Smooth muscle cell (in vitro differentiated cells): ENCODE measurements around the gene CYP4F11. TPM values are rescaled to one million over a fixed set of nuclear protein-coding genes. Genes with fewer than 3 reads are reported as not detected.

Source experiments
- DNase-seq: peaks from one replicate; lab custom pipeline; 2025; ENCODE audit not compliant: unreplicated experiment; lab: John Stamatoyannopoulos, UW
- H2AFZ ChIP-seq: fragments of 200-600 bp; sonication (generic); 2 replicates; pipeline ENCODE4 v1.6.0; 2016; ENCODE audit warnings: antibody characterized with exemption, low read depth, mild to moderate bottlenecking
- H3F3A ChIP-seq: fragments of 200-600 bp; sonication (generic); 2 replicates; pipeline ENCODE4 v1.6.0; 2017; ENCODE audit warnings: antibody characterized with exemption, low read depth
- H3K27ac ChIP-seq: fragments of 200-600 bp; sonication (generic); 2 replicates; pipeline ENCODE4 v1.5.1; 2016; ENCODE audit warnings: low read depth, mild to moderate bottlenecking
- H3K27me3 ChIP-seq: fragments of 200-600 bp; sonication (generic); 2 replicates; pipeline ENCODE4 v1.6.1; 2016; ENCODE audit warnings: low read depth, mild to moderate bottlenecking
- H3K36me3 ChIP-seq: fragments of 200-600 bp; sonication (generic); 2 replicates; pipeline ENCODE4 v1.5.1; 2016; ENCODE audit warnings: low read depth
- H3K4me1 ChIP-seq: fragments of 200-600 bp; sonication (generic); 2 replicates; pipeline ENCODE4 v1.5.1; 2016; ENCODE audit warnings: low read depth
- H3K4me2 ChIP-seq: fragments of 200-600 bp; sonication (generic); 2 replicates; pipeline ENCODE4 v1.6.0; 2016; ENCODE audit warnings: mild to moderate bottlenecking
- H3K4me3 ChIP-seq: fragments of 200-600 bp; sonication (generic); 2 replicates; pipeline ENCODE4 v1.5.1; 2016; ENCODE audit warnings: mild to moderate bottlenecking
- H3K79me2 ChIP-seq: fragments of 200-600 bp; sonication (generic); 2 replicates; pipeline ENCODE4 v1.6.0; 2016; ENCODE audit warnings: low read depth, mild to moderate bottlenecking
- H3K9ac ChIP-seq: fragments of 200-600 bp; sonication (generic); 2 replicates; pipeline ENCODE4 v1.6.0; 2016; ENCODE audit warnings: low read depth
- H3K9me3 ChIP-seq: fragments of 200-600 bp; sonication (generic); replicated peaks from 2 replicates; pipeline ENCODE4 v1.5.1; 2016; ENCODE audit warnings: low read depth
- H4K20me1 ChIP-seq: fragments of 200-600 bp; sonication (generic); 2 replicates; pipeline ENCODE4 v1.6.0; 2016; ENCODE audit warnings: low read depth
- CTCF ChIP-seq: fragments of 200-600 bp; sonication (generic); IDR thresholded peaks from 2 replicates; pipeline ENCODE4 v1.5.1; 2017; ENCODE audit warnings: borderline replicate concordance, mild to moderate bottlenecking, antibody characterized with exemption; ENCODE audit not compliant: insufficient read depth, poor library complexity, severe bottlenecking
- WGBS: methylation state at CpG from one replicate; pipeline ENCODE4 v1.1.7; 2016; ENCODE audit warnings: low lambda C conversion rate; 5-methylcytosine and 5-hydroxymethylcytosine counted together
- polyA plus RNA-seq: library from polyadenylated mRNA; unstranded; fragments of >200 nt; fragmentation: Nextera tagmentation; extraction: Ambion mirVana; gene quantifications from 2 replicates; pipeline ENCODE4 v1.2.1, GENCODE V29; 2016
- total RNA-seq: library from RNA; depleted of rRNA; stranded (reverse); fragments of >200 nt; gene quantifications from 2 replicates; pipeline ENCODE4 v1.2.3, GENCODE V29; 2014

The CYP4F11 gene
- total and polyA plus RNA-seq, 2 experiments from 2014 or later: not detected

DNA sequence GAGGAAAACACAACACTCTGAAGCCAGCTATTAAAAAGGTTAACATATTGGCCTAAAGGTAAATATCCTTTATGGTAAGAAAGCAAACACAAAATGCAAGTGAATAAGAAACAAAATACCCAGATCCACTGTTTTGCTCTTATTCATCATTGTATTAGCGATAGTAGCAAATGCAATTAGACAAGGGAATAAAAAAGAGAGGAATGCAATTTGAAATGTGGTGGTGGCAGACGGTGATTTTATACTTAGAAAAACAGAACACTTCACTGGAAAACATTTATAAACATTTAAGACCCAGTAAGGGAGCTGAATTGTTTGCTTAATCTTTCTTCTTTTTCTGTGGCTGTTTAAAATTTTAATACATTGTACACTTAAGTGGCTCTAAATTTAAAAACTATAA, 19.2 kb downstream of the CYP4F11 start:
- 78% methylated on average over 2 of the region's 2 CpGs for WGBS
- H3K4me3 ChIP-seq: no peak overlapping the region
- H3F3A ChIP-seq: no peaks in the 10 kb centered on the region
- H3K9ac ChIP-seq: no peak overlapping the region
- no peak for TF ChIP-seq CTCF
- no peak overlapping the region for H3K4me2 ChIP-seq
- no peak overlapping the region for H2AFZ ChIP-seq
- no peaks in the 10 kb centered on the region for H4K20me1 ChIP-seq
- no peaks in the 10 kb centered on the region for H3K79me2 ChIP-seq
- no peaks in the 10 kb centered on the region for H3K36me3 ChIP-seq
- DNase-seq: no peak
- H3K27me3 ChIP-seq: no peaks in the 10 kb centered on the region
- no peaks in the 10 kb centered on the region for H3K4me1 ChIP-seq
- H3K9me3 ChIP-seq: peaks cover 4% of the 10 kb centered on the region
- H3K27ac ChIP-seq: no peak overlapping the region

DNA sequence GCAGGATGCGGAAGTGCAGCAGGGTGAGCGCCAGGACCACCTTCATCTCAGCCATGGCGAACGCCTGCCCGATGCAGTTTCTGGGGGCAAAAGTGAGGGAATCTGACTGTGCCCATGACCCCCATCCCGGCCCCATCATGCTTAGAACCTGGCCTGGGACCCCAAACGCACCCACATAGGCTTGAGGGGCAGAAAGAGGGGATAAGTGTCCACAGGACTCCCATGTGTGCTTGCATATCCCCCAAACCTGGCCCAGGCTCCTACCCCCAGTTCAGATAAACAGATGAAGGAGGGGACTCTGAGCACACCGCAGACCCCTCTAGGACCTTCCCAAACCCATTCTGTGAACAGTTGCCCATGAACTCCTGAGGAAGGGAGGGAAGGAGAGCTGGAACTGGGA, 20.5 kb downstream of the CYP4F11 start:
- H3K9me3 ChIP-seq: no peaks in the 10 kb centered on the region
- H3K9ac ChIP-seq: no peak overlapping the region
- no peaks in the 10 kb centered on the region for H3K27me3 ChIP-seq
- no peaks in the 10 kb centered on the region for H4K20me1 ChIP-seq
- H3K79me2 ChIP-seq: no peaks in the 10 kb centered on the region
- no peak overlapping the region for H3K27ac ChIP-seq
- H3K4me1 ChIP-seq: no peaks in the 10 kb centered on the region
- H3K4me2 ChIP-seq: no peak overlapping the region
- no peaks in the 10 kb centered on the region for H3K36me3 ChIP-seq
- no peak overlapping the region for H3K4me3 ChIP-seq
- DNase-seq: no peak
- WGBS: 85% methylated on average over 8 of the region's 8 CpGs
- H3F3A ChIP-seq: no peaks in the 10 kb centered on the region
- no peak overlapping the region for H2AFZ ChIP-seq
- no peak for TF ChIP-seq CTCF

- DNase-seq: no peak
- H3K9me3 ChIP-seq: no peaks in the 10 kb centered on the region
- no peak for TF ChIP-seq CTCF
- 78% methylated on average over 6 of the region's 6 CpGs for WGBS
- H4K20me1 ChIP-seq: no peaks in the 10 kb centered on the region
- H3K36me3 ChIP-seq: no peaks in the 10 kb centered on the region
- H3K4me2 ChIP-seq: no peak overlapping the region
- H2AFZ ChIP-seq: no peak overlapping the region
- H3K9ac ChIP-seq: no peak overlapping the region
- H3K79me2 ChIP-seq: no peaks in the 10 kb centered on the region
- H3K4me1 ChIP-seq: no peaks in the 10 kb centered on the region
- no peaks in the 10 kb centered on the region for H3F3A ChIP-seq
- no peaks in the 10 kb centered on the region for H3K27me3 ChIP-seq
- no peak overlapping the region for H3K4me3 ChIP-seq
- no peak overlapping the region for H3K27ac ChIP-seq
Observed at GRCh38 chr19:15913384-15913783, 20.9 kb downstream of the CYP4F11 start.

DNA sequence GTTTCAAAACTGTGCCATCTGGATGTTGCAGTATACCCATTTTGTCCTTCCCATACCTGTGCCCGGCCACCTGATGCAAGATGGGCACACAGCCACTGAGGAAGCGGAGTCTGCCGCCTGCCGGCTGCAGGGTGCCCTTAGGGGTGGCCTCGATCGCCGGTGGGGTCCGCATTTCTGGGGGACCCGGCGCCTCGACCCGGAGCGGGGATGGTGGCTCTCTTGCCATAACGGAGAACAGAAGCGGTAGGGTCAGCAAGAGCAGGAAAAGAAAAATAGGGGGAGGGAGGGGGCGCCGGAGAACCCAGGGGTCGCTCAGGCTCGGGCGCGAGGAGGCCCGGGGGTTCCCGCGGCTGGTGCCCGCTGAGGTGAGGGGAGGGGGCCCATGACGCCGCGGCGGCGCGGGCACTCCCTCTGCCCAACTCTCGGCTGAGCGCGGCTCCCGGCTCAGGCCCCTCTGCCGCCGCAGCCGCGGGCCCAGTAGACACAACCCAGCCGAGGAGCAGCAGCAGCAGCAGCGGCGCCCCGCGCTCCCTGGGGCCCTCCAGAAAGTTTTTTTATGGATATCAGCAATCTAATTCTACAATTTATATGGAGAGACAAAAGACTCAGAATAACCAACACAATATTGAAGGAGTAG, 22.6 kb downstream of the CYP4F11 start:
- no peak for TF ChIP-seq CTCF
- DNase-seq: no peak
- Histone ChIP-seq H4K20me1 (no peaks in the 10 kb centered on the region), H3K36me3 (no peaks in the 10 kb centered on the region), H3F3A (no peaks in the 10 kb centered on the region), H3K27me3 (no peaks in the 10 kb centered on the region), H3K4me3 (no peak overlapping the region), H3K79me2 (no peaks in the 10 kb centered on the region), H3K27ac (no peak overlapping the region), H3K4me2 (no peak overlapping the region), H3K4me1 (no peaks in the 10 kb centered on the region), H3K9me3 (peaks cover under 1% of the 10 kb centered on the region), H2AFZ (no peak overlapping the region), H3K9ac (no peak overlapping the region)
- WGBS: 95% methylated on average over 35 of the region's 44 CpGs
